ENCODE data around the gene ARHGEF3. TPM values are rescaled to one million over a fixed set of nuclear protein-coding genes. Genes with fewer than 3 reads are reported as not detected.

Gene ARHGEF3
- total RNA-seq, 4 donors from 2014 or later, result 9.0 to 14.7 (median 11.7) TPM

DNA sequence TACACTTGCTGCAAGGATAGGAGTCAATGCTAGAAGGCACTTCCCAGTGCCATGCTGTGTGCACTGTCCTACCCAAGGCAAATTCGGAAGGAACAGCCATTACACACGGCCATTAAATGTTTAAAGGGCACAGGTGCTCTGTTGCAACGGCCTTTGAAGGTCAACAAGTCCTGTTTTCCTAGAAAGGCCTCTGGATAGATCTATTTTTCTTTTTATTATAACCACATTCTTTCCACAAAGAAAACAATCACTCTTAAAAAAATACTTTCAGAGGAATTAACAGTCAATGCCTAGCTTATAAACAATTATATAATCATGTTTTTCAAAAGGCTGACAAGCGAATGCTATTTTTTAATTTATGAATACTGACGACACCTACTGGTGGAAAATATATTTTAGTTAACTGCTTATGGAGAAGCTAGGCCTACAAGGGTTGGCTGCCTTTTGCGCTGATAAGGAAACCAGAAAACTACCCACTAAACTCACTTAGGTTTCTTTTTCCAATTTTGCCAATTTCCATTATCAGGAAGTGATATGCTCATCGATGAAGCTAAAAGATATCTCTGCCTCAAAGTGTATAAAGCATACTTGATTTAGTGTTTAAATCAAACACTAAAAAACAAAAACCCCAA lies 2.4 kb downstream of the ARHGEF3 start:
- Histone ChIP-seq H3K4me3 (peak overlapping the region; percentile 32 to 72 (median 54)), H3K4me1 (peaks cover 40 to 60% (median 54%) of the 10 kb centered on the region in 4 donors), H3K27ac (replicated peaks in 1 of 4) (peak overlapping the region in 1 of 4 donors; percentile 71), H3K9me3 (no peaks in the 10 kb centered on the region), H3K36me3 (no peaks in the 10 kb centered on the region), H3K27me3 (no peaks in the 10 kb centered on the region)
- TF ChIP-seq, protein P1, sequence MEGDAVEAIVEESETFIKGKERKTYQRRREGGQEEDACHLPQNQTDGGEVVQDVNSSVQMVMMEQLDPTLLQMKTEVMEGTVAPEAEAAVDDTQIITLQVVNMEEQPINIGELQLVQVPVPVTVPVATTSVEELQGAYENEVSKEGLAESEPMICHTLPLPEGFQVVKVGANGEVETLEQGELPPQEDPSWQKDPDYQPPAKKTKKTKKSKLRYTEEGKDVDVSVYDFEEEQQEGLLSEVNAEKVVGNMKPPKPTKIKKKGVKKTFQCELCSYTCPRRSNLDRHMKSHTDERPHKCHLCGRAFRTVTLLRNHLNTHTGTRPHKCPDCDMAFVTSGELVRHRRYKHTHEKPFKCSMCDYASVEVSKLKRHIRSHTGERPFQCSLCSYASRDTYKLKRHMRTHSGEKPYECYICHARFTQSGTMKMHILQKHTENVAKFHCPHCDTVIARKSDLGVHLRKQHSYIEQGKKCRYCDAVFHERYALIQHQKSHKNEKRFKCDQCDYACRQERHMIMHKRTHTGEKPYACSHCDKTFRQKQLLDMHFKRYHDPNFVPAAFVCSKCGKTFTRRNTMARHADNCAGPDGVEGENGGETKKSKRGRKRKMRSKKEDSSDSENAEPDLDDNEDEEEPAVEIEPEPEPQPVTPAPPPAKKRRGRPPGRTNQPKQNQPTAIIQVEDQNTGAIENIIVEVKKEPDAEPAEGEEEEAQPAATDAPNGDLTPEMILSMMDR (IDR thresholded peaks at IDR 0.05), result peak; percentile 56 to 68 (median 61)
- TF ChIP-seq EP300 (IDR thresholded peaks at IDR 0.05), result no peak
- TF ChIP-seq POLR2A (IDR thresholded peaks at IDR 0.05; ENCODE audit: low read depth), result no peak
- WGBS, result 23% methylated on average over 7 of the region's 7 CpGs
- DNase-seq (ENCODE audit: extremely low spot score), result no peak
- intact Hi-C loops (cut with DNase I), result loop anchor here (2.0 kb wide), 1 partner anchor 189 kb away; no protein-coding TSS in a partner anchor

DNA sequence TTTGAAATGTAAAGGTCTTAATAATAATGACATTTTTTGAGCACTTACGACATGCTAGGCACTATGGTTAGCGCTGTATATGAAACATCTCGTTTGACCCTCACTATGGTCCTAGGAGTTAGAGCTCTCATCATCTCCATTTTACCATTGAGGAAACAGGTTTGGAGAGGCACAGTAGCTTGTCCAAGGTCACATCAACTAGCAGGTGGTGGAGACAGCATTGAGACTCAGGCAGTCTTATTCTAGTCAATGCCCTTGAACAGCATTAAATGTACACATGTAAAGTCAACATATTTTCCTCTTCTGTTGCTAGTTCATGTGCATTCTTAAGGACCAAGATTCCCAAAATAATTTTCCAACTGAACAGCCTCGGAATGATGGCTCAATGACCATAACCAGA lies 4.8 kb downstream of the ARHGEF3 start:
- H3K4me1 ChIP-seq, result peaks cover 39 to 61% (median 45%) of the 10 kb centered on the region in 4 donors
- H3K4me3 ChIP-seq, result no peak overlapping the region
- H3K27me3 ChIP-seq, result no peaks in the 10 kb centered on the region
- intact Hi-C loops (cut with DNase I), result no loop called here
- no peak overlapping the region for H3K27ac ChIP-seq (replicated peaks in 1 of 4)
- H3K9me3 ChIP-seq, result no peaks in the 10 kb centered on the region
- 98% methylated on average over 4 of the region's 4 CpGs for WGBS
- TF ChIP-seq POLR2AphosphoS5 (IDR thresholded peaks at IDR 0.05) (no peak), EP300 (IDR thresholded peaks at IDR 0.05) (no peak)
- H3K36me3 ChIP-seq, result no peaks in the 10 kb centered on the region
- no peak for DNase-seq (ENCODE audit: extremely low spot score)

DNA sequence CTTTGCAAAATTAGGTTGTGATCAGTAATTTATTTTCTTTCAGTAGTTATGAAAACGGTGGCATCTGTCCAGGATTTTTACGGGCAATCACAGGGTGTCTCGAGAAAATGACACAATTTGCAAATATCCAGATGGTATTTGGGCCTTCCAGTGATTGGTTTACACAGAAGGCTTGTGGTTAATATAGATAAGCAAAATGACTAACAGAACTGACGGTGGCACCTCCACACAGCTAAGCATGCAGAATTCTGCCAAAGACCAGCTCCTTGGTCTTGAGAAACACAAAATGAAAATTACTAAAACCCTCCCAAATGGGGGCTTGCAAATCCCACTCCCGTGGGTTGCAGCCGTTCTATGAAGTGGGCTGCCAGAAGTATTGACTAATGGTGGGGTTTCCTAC lies 5.5 kb downstream of the ARHGEF3 start:
- no peak overlapping the region for H3K27ac ChIP-seq (replicated peaks in 1 of 4)
- intact Hi-C loops (cut with DNase I), result no loop called here

DNA sequence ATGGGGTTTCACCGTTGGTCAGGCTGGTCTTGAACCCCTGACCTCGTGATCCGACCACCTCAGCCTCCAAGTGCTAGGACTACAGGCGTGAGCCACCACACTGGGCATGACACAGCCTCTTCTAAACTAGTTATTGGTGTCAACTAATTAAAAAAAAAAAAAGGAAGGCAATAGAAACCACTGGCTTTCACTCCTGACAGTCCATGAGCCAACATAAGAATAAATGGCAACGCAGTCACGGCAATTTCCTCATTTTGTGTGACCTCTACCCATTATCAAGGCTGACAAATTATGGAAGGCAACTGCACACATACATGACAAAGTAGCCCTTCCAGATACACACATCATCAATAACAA lies 5.9 kb downstream of the ARHGEF3 start:
- Histone ChIP-seq H3K4me3 (no peak overlapping the region), H3K27ac (replicated peaks in 1 of 4) (peak overlapping the region in 2 of 4 donors; percentile 15 to 17), H3K4me1 (peaks cover 30 to 52% (median 47%) of the 10 kb centered on the region in 4 donors), H3K9me3 (no peaks in the 10 kb centered on the region), H3K27me3 (no peaks in the 10 kb centered on the region), H3K36me3 (no peaks in the 10 kb centered on the region)
- intact Hi-C loops (cut with DNase I), result no loop called here
- no peak for DNase-seq (ENCODE audit: extremely low spot score)
- 85% methylated on average over 6 of the region's 6 CpGs for WGBS
- TF ChIP-seq POLR2A (IDR thresholded peaks at IDR 0.05; ENCODE audit: low read depth) (no peak), POLR2AphosphoS5 (IDR thresholded peaks at IDR 0.05) (no peak), EP300 (IDR thresholded peaks at IDR 0.05) (no peak)
- TF ChIP-seq, protein P1 (IDR thresholded peaks at IDR 0.05), result no peak

More for the DNA sequence above, 5.5 kb downstream of the ARHGEF3 start:
- Histone ChIP-seq H3K27me3 (no peaks in the 10 kb centered on the region), H3K36me3 (no peaks in the 10 kb centered on the region), H3K4me3 (no peak overlapping the region), H3K9me3 (no peaks in the 10 kb centered on the region), H3K4me1 (peaks cover 34 to 56% (median 46%) of the 10 kb centered on the region in 4 donors)
- no peak for DNase-seq (ENCODE audit: extremely low spot score)
- WGBS, result 70% methylated on average over 6 of the region's 6 CpGs
- TF ChIP-seq EP300 (IDR thresholded peaks at IDR 0.05), result no peak

DNA sequence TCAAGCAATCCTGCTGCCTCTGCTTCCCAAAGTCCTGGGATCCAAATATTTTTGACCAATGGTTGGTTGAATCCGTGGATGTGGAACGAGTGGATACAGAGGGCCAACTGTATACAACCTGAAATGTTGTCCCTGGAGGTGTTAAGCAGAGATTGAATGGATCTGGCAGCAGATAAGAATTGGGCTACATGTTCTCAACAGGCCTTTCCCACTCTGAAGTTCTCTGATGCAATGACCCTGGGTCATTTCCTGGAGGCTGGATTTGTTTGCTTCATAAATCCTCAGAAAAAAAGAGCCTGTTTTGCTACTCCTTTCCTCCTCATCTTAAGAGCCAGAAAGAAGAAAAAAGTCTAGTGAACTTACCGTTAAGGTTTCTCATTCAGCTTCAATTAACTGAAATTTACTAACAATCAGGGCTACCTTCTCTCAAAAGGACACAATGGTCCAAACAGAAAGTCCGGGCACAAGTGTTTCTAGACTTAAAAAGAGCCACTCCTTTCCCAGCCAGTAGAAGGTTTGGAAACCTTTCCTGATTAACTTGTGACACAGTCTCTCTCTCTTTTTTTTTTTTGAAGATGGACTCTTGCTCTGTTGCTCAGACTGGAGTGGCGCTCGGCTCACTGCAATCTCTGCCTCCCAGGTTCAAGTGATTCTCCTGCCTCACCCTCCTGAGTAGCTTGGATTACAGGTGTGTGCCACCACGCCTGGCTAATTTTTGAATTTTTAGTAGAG lies 6.5 kb downstream of the ARHGEF3 start:
- H3K27ac ChIP-seq (replicated peaks in 1 of 4), result peak overlapping the region in 3 of 4 donors; percentile 15 to 23 (median 17)
- no peaks in the 10 kb centered on the region for H3K36me3 ChIP-seq
- no peak overlapping the region for H3K4me3 ChIP-seq
- H3K9me3 ChIP-seq, result no peaks in the 10 kb centered on the region
- H3K4me1 ChIP-seq, result peaks cover 29 to 48% (median 45%) of the 10 kb centered on the region in 4 donors
- WGBS, result 86% methylated on average over 7 of the region's 7 CpGs
- no peak for DNase-seq (ENCODE audit: extremely low spot score)
- TF ChIP-seq, protein P1 (IDR thresholded peaks at IDR 0.05), result no peak
- peak in 1 of 2 donors; percentile 8 for TF ChIP-seq POLR2AphosphoS5 (IDR thresholded peaks at IDR 0.05)
- H3K27me3 ChIP-seq, result no peaks in the 10 kb centered on the region
- intact Hi-C loops (cut with DNase I), result no loop called here
